GM21576 (cell line): Measurements from ENCODE around the gene PIGC.
"Not testable (repeated sequence)": the region's sequence is repeated elsewhere in the genome, so short reads cannot be mapped to it uniquely, and the experiment has no call there.

Source experiments
- ATAC-seq: cut with Tn5 transposase; IDR thresholded peaks from one replicate; pipeline ENCODE4 v1.9.1; 2021; ENCODE audit warnings: mild to moderate bottlenecking, moderate library complexity; ENCODE audit not compliant: unreplicated experiment

The PIGC gene

DNA sequence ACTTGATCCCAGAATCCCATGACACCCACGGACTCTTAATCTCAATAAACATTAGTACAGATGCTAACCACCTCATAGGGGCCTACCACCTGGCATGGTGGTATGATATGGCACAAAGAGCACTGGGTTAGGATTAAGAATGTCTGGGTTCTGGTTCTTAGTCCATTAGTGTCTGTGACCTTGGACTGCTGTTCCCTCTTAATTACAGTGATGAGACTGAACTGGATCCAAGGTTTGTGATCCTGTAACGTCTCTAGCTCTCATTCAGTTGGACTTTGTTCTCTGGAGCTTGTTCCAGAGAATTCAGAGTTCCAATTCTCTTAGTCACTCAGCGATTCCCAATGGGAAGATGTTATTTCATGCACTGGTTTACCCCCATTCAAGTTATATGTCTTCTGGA is 23.6 kb upstream of the PIGC start:
- ATAC-seq, result no peak

DNA sequence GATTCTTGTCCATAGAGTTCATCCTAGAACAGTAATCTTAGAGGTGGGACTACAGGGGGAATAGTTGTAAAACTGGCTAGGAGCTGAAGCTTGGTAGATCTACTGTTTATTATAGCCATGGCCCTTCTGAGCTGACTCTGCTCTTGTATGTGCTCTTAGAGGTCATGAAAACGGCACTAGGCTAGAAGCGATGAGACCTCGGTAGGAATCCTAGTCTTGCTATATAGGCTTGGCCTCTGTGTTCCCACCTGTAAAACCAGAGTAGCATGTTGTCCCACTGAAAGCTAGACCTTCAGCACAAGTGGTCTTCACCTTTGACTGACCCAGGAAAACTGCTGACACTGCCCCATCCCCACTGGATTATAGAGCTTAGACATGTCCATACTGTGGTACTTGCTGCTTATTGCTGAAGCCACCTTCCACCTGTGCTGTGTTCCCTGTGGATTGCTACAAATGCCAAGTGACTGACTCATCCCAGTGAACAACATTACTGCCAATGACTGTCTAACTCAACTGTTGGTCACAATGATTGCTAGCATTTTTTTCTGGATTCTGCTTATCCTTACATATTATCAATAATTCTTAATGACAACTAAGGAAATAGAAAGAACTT is 23.0 kb upstream of the PIGC start:
- no peak for ATAC-seq

- ATAC-seq, result no peak
Observed at GRCh38 chr1:172465617-172466016, 21.7 kb upstream of the PIGC start.

DNA sequence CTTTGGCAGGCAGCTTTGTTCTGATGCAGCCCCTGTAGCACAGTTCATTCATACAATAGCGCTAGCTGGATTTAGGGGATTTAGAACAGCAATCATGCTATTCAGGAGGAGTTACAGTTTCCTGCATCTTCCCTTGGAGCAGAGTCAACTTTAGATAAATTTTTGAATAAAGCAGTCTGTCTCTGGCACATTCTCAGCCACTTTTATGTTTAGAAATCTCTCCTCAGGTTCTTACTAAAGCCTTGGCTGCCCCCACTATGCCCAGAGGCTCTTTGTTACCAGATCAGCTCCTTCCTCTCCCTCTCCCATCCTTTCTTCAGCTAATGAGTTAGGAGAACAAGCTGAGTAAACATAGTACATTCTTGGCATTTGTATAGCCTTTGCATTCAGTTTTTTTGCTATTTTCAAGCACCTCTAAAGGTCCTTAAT is 17.0 kb upstream of the PIGC start:
- no peak for ATAC-seq

DNA sequence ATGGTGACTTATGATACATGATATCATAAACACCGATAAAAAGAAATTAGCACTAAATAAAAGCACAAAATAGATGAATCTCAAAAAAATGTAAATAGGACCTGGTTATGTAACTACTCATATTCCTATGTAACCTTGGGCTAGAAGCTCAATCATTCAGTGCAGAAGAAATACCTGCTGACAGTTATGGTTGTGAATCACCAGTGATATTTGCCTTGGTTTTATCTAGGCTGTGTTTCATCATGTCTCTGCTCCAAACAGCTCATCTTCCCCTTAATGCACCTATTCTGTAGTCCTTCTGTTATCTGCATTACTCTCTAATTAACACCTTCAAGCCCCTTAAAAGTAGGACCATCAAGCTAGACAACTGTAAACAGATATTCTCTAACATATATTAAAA is 16.3 kb upstream of the PIGC start:
- ATAC-seq, result no peak

DNA sequence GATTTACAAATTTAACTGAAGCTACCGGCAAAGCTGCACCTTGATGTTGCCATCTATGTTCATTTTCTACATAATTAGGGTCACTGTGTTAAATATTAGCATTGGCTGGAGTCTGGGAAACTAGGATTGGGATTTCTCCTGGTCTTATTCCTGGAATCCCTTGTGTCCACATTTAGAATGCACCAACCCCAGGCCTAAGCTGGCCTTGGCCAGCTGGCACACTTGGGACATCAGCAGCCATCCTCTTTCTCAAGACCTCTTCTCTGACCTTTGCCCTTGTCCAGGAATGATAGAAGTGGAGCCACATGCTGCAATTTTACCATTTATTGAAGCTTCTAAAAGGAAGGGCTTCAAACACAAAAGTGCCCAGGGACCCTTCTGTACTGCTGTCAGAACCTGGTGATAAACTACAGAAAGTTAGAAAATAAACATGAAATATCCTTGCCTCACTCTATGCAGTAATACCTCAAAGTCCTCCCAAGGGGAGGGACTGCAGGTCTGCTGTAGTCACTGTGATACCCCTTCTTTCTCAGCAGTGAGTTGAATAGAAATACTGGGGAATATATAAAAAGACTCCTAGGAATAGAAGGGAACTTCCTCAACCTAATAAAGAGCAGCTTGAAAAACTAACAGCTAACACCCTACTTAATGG is 13.7 kb upstream of the PIGC start:
- ATAC-seq, result no peak

DNA sequence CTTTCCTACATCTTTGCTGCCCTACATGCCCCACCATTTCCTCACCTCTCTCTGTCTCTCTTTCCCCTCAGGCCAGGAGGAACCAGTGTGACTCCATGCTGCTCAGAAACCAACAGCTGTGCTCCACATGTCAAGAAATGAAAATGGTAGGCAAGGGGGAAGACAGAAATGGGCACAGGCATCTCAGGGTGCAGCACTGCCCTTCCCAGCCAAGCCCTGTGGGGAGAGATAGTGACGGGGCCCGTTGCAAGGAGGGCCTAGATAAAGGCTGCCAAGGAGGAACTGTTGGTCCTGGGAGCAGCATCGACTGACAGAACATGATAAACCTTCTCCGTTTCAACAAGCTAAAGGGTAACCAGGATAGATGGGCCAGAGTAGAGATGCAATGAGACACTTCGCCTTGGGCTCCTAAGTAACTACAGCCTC is 12.5 kb upstream of the PIGC start:
- ATAC-seq, result no peak

GRCh38 chr1:172455451-172455850 is 11.6 kb upstream of the PIGC start:
- no peak for ATAC-seq

DNA sequence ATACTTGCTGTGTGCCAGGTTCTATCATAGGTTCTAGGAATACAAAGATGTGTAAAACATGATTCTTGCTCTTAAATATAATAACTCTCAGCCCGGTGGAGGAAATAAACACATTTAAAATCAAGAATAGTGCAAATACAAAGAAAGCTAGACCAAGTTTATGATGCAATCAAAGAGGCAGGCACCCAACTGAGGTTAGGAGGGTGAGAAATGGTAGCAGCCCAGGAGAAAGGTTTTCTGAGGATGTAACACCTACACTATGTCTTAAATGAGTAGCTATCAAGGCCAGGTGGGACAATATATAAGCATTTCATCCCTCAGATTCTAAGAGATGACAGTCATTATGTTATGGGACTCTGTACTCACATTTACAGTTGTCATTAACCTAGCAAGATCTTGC is 9.7 kb upstream of the PIGC start:
- no peak for ATAC-seq

DNA sequence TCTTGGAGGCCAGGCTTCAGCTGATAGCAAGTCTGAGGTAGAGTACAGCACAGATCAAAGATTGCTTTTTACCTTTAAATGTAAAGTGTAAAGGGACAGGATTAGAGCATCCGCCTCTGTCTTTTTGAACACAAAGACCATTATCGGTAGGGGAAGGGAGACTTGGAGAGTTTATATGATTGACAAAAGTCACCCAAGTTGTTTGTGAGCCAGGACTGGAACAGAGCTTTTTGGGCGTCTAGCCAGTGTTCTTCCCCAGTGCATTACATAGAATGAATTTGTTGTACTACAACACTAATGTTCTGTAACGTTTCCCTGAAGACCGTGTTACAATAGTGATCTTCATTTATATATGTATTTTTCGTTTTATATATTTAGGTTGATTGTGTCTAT is 9.3 kb upstream of the PIGC start:
- ATAC-seq, result no peak

- ATAC-seq, result no peak
Observed at GRCh38 chr1:172452536-172453152, 8.8 kb upstream of the PIGC start.

DNA sequence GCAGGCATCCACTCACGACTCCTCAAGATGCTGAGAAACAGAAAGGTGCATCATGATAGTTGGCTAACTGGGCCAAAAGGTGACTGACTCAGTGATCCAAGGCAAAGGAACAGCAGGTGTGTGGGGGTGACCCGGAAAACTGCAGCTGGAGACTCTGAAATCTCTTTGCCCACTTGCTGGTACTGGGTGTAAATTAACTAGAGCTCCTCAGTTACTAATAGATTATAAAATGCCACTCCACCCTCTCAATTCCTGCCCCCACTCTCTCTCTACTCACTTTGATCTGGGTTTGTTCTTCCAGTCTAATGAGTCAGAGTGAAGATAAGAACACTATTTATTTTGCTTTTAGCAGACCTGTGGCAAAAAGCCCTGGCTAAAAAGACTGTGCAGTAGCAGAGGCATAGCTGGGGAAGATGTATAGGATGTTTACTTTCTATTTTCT is 7.2 kb upstream of the PIGC start:
- no peak for ATAC-seq

- ATAC-seq, result no peak
Observed at GRCh38 chr1:172450524-172450885, 6.6 kb upstream of the PIGC start.

GRCh38 chr1:172449585-172450523 is 6.0 kb upstream of the PIGC start:
- ATAC-seq, result peak; percentile 92

DNA sequence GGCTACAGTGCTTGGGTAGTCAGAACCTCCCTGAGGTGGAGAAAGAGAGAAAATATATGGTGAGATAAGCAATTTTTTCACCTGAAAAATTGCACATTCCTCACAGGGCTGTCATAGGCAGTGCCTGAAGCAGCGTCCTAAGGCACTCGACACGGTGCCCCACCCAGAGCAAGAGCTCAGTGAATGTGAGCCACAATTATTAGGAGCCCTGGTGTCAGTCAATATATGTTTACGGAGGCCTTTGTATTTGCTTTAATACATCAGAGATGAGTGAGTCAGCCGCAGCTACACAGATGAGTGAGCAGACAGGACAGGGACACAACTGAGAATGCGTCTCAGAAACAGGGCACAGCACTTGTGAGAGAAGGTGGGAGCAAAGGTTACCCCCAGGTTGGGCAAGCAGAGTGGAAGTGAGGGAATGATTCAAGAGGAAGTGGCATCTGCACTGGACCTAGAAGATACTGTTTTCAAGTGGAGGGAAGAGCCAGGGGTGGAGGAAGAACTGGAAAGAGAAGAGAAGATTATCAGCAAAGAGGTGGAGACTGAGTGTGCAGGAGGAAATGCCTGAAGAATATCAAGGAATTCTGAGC is 5.2 kb upstream of the PIGC start:
- no peak for ATAC-seq

DNA sequence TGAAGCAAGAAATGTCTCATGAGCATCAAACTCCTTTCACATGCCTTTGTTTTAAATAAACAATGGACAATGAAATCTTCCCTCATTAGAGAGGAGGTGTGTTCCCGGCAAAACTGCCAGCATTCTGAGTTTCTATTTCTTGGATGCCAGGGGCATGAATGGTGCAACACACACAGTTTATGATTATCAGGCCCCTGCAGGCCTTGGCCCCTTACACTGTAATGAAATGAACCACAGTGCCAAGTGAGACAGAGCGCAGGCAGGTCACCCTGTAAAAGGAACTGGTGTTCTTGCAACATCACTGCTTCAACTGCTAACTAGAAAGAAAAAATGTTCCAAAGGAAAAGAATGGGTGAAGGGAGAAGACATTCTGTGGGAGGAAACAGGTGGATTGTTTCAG is 3.8 kb upstream of the PIGC start:
- ATAC-seq, result no peak

GRCh38 chr1:172446547-172446946 is 2.7 kb upstream of the PIGC start:
- ATAC-seq, result no peak

DNA sequence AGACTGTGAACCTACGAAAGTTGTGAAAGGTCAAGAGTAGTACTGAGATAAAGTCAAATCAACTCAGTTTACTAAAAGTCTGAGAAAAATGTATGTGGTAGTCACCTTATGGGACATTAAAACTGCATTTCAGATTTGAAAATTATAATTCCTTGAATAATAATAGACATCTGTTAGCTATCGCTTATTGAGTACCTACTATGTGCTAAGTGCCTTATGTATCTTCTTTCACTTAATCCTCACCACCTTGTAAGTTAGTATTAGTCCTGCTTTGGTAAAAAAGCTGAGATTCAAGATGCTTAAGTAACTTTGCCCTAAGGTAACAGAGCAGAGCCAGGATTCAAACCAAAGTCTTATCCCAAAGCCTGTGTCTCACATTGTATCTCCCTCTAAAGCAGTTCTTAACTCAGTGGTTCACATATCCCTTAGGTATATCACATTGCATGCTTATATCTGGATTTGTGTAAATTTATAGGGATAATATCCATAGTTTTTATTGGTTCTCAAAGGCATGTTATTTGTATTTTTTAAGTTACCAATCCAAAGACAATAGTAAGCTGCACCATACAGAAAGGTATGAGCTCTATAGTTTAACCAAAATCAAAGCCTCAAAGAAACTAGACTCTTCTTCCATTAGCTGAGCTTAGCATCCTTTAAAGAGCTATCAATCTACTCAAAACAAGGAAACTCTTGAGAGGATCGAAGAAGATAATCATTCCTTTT is 865 bp downstream of the PIGC start:
- no peak for ATAC-seq

- ATAC-seq, result no peak
Observed at GRCh38 chr1:172442404-172442803, 1.5 kb downstream of the PIGC start.

DNA sequence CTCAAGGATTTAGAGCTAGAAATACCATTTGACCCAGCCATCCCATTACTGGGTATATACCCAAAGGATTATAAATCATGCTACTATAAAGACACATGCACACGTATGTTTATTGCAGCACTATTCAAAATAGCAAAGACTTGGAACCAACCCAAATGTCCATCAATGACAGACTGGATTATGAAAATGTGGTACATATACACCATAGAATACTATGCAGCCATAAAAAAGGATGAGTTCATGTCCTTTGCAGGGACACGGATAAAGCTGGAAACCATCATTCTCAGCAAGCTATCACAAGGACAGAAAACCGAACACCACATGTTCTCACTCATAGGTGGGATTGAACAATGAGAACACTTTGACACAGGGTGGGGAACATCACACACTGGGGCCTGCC is 6.7 kb downstream of the PIGC start:
- not testable (repeated sequence) for ATAC-seq
